ENCODE data around the gene AVPR2.

AVPR2 gene

GRCh38 chrX:153927922-153928760 lies 23.7 kb downstream of the AVPR2 start (continued):
- TF ChIP-seq ZNF518A (tag by site-specific recombination; conservative IDR thresholded peaks at IDR 0.05; ENCODE audit: low read depth) (peak; percentile 10; the same call in 1 of the 2 replicates), ZNF513 (tag by site-specific recombination; IDR thresholded peaks at IDR 0.05) (no peak; the same call in 1 of the 2 replicates), YY1 (tag by site-specific recombination; IDR thresholded peaks at IDR 0.05) (peak; percentile 54; the same call in 1 of the 2 replicates), ZNF292 (tag by site-specific recombination; IDR thresholded peaks at IDR 0.05; ENCODE audit: borderline replicate concordance, low read depth) (no peak), ZBTB48 (tag by site-specific recombination; IDR thresholded peaks at IDR 0.05) (peak; percentile 70; the same call in 1 of the 2 replicates), HIC1 (tag by site-specific recombination; IDR thresholded peaks at IDR 0.05) (peak; percentile 81), ZNF169 (tag by site-specific recombination; IDR thresholded peaks at IDR 0.05) (no peak), GLI4 (tag by site-specific recombination; IDR thresholded peaks at IDR 0.05) (no peak; the same call in 1 of the 2 replicates), OSR2 (tag by site-specific recombination; IDR thresholded peaks at IDR 0.05) (peak; percentile 95), HOXA7 (CRISPR knock-in tag; IDR thresholded peaks at IDR 0.05; ENCODE audit: borderline replicate concordance) (no peak), ZNF677 (tag by site-specific recombination; IDR thresholded peaks at IDR 0.05) (peak; percentile 50; the same call in 1 of the 2 replicates), ZNF449 (tag by site-specific recombination; IDR thresholded peaks at IDR 0.05) (no peak), ZNF664 (tag by site-specific recombination; IDR thresholded peaks at IDR 0.05) (no peak), TRIM28 (IDR thresholded peaks at IDR 0.05; ENCODE audit: borderline replicate concordance, low read length) (0 out of 2 replicates have a peak, but pooled peaks have one; percentile 38), AEBP2 (tag by site-specific recombination; IDR thresholded peaks at IDR 0.05; ENCODE audit: borderline replicate concordance) (no peak), ZNF555 (tag by site-specific recombination; conservative IDR thresholded peaks at IDR 0.05) (no peak), ZNF660 (tag by site-specific recombination; IDR thresholded peaks at IDR 0.05) (peak; percentile 85), REST (tag by site-specific recombination; IDR thresholded peaks at IDR 0.05) (no peak), ZNF423 (tag by site-specific recombination; IDR thresholded peaks at IDR 0.05) (peak; percentile 46; the same call in 1 of the 2 replicates), ZNF701 (tag by site-specific recombination; IDR thresholded peaks at IDR 0.05) (no peak), ZNF600 (tag by site-specific recombination; IDR thresholded peaks at IDR 0.05) (peak; percentile 98)
